Renal cortex interstitium (tissue), 11 donors: Measurements from ENCODE around the gene TOMM40L. TPM values are rescaled to one million over a fixed set of nuclear protein-coding genes. Genes with fewer than 3 reads are reported as not detected.
"Not testable (repeated sequence)": the region's sequence is repeated elsewhere in the genome, so short reads cannot be mapped to it uniquely, and the experiment has no call there.

Experiments used
- DNase-seq, 11 donors: peaks; one replicate each; pipeline ENCODE4 v3.0.0-alpha.2; 2013; ENCODE audit warnings: low read depth in 9 of 11, low spot score in 4 of 11; ENCODE audit errors: extremely low read depth in 1 of 11
- polyA plus RNA-seq, 3 donors: library from polyadenylated mRNA; unstranded; fragments of 120-200 nt; gene quantifications; one replicate each; pipeline ENCODE4 v1.2.1, GENCODE V29; 2013; ENCODE audit not compliant: insufficient read length in 3 of 3

TOMM40L gene
- polyA plus RNA-seq, 3 donors = 13.5 to 15.4 (median 14.6) TPM

GRCh38 chr1:161215076-161215475 lies 10.8 kb upstream of the TOMM40L start, which contains the start of gene FCER1G:
Gene FCER1G, plus strand, starts transcription at chr1:161215295. Its CDS starts 27 bp downstream, at chr1:161215322.
- no peak for DNase-seq

DNA sequence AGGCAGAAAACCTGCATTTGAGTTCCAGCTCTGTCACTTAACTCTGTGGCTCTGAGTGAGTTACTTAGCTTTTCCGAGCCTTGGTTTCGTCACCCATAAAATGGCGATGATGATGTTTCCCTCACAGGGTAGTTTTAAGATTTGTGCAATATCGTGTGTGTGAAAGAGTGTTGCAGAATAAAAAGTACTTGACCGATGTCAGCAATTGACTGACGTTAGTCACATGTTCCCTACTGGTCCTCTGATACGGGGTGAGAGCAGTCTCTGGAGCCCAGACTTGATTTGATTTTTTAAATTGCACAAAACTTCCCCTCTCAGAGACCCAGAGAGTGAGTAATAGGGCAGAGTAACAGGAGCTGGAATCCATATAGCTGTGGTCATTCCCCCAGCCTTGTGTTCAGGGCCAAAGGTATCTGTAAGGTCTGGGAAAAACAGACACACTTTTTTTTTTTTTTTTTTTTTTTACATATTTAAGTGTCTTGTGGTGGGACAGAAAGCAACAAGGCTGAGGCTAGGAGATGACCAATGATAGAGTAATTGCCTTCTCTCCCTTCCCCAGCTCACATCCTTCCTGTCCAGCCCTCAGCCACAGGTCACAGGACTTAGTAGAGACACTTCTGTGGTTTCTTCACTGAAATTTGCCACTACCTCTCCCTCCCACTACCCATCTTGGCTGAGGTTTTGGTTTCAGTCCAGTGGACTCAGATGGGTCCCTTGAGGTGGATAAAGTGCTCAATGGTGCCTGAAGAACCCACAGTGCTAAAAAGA lies 8.7 kb upstream of the TOMM40L start:
- no peak for DNase-seq

- no peak for DNase-seq
Measured at GRCh38 chr1:161217831-161218230, 8.0 kb upstream of the TOMM40L start.

- no peak for DNase-seq
Measured at GRCh38 chr1:161218301-161219077, 7.4 kb upstream of the TOMM40L start.

- DNase-seq = no peak
Measured at GRCh38 chr1:161219078-161219892, 6.6 kb upstream of the TOMM40L start.

GRCh38 chr1:161220002-161220401 lies 5.9 kb upstream of the TOMM40L start:
- no peak for DNase-seq

GRCh38 chr1:161222175-161223019 lies 3.5 kb upstream of the TOMM40L start:
- no peak for DNase-seq

- DNase-seq = no peak
Measured at GRCh38 chr1:161223805-161224694, 1.8 kb upstream of the TOMM40L start.

DNA sequence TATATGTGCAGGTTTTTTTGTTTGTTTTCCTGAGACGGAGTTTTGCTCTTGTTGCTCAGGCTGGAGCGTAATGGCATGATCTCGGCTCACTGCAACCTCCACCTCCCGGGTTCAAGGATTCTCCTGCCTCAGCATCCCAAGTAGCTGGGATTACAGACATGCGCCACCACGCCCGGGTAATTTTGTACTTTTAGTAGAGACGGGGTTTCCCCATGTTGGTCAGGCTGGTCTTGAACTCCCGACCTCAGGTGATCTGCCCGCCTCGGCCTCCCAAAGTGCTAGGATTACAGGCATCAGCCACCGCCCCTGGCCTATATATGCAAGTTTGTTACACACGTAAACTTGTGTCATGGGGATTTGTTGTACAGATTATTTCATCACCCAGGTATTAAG lies 1.2 kb upstream of the TOMM40L start:
- not testable (repeated sequence) for DNase-seq

- DNase-seq = no peak
Measured at GRCh38 chr1:161225178-161225533, 704 bp upstream of the TOMM40L start.

DNA sequence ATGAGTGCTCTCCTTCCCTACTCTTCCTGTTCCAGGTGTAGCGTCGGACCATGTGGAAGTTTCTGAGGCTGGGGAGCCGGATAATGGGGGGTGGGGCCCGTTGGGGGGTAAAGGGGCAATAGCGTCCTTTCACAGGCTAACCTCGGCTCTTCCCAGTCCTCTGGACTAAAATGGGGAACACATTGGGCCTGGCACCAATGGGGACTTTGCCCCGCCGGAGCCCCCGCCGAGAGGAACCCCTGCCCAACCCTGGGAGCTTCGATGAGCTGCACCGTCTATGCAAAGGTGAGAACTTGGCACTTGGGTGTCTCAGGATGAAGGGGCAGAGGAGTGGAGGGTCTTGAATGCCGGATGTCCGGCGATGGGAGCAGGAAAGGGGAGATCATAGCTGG lies 456 bp downstream of the TOMM40L start:
- no peak for DNase-seq

- no peak for DNase-seq
Measured at GRCh38 chr1:161226759-161227158, 899 bp downstream of the TOMM40L start.

DNA sequence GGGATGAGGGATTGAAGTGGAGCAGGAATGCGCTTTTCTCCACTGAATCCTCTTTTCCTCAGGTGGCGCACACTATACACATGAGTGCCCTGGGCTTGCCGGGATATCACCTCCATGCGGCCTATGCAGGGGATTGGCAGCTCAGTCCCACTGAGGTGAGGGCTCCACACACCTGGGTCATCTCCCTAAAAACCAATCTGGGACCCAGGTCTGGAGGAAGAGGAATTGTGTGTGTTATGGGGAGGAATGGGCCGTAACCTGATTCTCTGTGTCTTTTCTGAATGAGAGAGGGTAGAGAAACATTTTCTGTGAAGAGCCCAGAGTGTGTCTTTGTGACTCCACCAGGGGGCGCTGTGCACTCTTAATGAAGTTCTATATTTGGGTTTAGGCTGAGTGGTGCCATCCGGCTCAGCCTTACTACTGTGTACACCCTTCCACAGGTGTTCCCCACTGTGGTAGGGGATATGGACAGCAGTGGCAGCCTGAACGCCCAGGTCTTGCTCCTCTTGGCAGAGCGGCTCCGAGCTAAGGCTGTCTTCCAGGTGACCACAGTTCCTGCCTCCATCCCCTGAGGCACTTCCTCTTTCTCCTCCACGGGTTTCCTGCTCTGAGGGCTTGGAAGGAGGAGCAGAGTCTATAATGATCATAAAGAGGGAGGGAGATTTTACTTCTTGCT lies 1.5 kb downstream of the TOMM40L start:
- peak in 9 of 11 donors; percentile 52 to 74 (median 67) for DNase-seq

DNA sequence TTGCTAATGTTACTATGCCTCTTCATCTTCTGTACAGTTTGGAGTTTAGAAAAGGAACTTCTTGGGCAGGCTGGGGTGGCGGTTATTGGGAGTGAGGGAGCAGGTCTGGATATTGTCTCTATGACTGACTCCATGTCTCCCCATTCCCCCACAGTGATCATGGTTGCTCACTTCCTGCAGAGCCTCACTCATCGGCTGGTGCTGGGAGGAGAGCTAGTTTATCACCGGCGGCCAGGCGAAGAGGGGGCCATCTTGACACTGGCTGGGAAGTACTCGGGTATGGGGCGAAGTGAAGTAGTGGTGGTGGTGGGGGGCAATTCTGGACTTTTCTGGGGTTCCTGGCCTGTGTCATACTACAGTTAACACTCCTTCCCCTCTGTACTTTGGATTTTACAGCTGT lies 2.2 kb downstream of the TOMM40L start:
- no peak for DNase-seq

GRCh38 chr1:161229896-161230295 lies 4.0 kb downstream of the TOMM40L start:
- DNase-seq = no peak

DNA sequence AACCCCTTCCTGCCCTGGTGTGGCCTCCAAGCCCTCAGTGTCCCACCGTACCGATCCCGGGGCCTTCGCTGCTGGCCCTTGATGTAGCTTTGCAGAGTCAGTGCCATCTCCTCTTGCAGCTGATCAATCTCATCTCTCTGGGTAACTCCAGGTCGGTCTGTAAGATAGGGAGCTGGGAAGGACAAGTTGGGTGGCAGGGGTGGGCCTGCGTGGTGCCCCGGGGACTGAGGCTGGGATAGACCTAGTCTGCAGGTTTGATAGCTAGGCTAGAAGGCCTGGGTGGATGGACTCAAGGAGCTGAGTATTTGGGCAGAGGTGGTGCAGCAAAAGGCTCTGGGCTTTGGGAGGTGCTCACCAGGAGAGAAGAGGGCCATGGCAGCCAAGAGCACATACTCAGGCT lies 4.9 kb downstream of the TOMM40L start:
- no peak for DNase-seq

DNA sequence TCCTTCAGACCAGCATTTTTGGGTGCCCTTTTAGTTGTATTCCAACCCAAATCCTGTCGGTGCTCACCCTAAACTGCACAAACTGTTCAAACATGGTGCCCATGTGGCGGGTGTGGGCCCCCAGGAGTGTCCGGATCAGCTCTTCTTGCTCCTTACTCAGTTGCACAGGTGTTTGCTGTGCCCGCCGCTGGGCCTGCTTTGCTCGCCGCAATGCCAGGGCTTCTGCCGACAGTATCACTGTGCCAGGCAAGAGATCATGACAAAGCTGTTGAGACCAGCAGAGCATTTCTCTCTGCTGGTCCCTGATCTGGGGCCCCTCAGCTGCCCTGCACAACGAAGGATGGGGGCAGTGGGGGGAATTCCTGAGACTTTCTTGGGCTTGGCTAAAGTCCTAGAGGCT lies 7.2 kb downstream of the TOMM40L start:
- no peak for DNase-seq
